ENCODE results near the gene BLM.

BLM gene

DNA sequence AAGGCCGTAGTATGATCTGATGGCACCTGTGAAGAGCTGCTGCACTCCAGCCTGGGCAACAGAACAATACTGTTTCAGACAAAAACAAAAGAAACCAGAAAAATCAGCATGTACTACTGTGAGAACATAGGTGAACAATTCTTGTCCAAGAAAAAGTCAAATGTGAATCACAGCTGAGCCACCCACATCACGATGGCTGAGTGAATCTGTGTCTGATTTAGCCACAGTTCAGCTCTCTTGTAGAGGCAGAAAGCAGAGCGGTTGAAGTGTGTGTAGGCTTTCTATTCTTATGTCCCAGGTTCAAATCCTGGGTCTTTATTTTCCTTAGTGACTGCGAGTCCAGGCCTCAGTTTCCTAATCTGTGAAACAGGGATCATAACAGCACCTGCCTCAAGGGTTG lies 146.8 kb downstream of the BLM start:
- H3K4me2 ChIP-seq = no peak overlapping the region
- H4K20me1 ChIP-seq (ENCODE audit: insufficient read depth) = no peaks in the 10 kb centered on the region

GRCh38 chr15:90864507-90864906 lies 147.4 kb downstream of the BLM start:
- Histone ChIP-seq H2AFZ (ENCODE audit: low read depth) (no peak overlapping the region), H3K27me3 (ENCODE audit: insufficient read depth, low read depth) (no peaks in the 10 kb centered on the region)
- no peak for TF ChIP-seq CTCF (conservative IDR thresholded peaks at IDR 0.05; ENCODE audit: low read depth, low read length)

More for the DNA sequence above, 146.8 kb downstream of the BLM start:
- no peaks in the 10 kb centered on the region for H3K27me3 ChIP-seq (ENCODE audit: insufficient read depth, low read depth)
- no peaks in the 10 kb centered on the region for H3K79me2 ChIP-seq (ENCODE audit: insufficient read depth, low read depth)
- H3K36me3 ChIP-seq (ENCODE audit: insufficient read depth) = no peaks in the 10 kb centered on the region
- H2AFZ ChIP-seq (ENCODE audit: low read depth) = no peak overlapping the region
- no peak overlapping the region for H3K27ac ChIP-seq
- H3K9ac ChIP-seq = no peak overlapping the region
- TF ChIP-seq CTCF (conservative IDR thresholded peaks at IDR 0.05; ENCODE audit: low read depth, low read length) = no peak
- H3K4me3 ChIP-seq (IDR thresholded peaks at IDR 0.05; ENCODE audit: insufficient read depth, low read depth, low read length) = no peak overlapping the region
- H3K4me1 ChIP-seq (ENCODE audit: low read depth, poor library complexity, severe bottlenecking) = peaks cover 3% of the 10 kb centered on the region

DNA sequence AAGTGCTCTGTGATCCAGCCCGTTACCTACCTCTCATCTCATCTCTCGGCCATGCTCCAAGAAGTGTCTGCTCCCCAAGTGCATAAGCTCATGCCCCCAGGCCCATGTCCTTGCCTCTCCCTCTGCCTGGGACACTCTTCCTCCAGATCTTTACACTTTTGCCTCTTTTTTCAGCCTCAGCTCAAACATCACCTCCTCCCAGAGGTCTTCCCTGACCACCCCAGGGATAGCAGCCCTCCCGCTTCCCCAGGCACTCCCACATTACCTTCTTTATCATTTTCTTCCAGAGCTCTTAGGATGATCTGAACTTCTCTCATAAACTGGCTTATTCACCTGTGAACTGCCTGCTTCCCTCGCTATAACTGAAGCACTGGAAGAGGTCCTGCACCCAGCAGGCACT lies 148.6 kb downstream of the BLM start:
- H3K4me1 ChIP-seq (ENCODE audit: low read depth, poor library complexity, severe bottlenecking) = peaks cover 21% of the 10 kb centered on the region

More at GRCh38 chr15:90864507-90864906, 147.4 kb downstream of the BLM start:
- H4K20me1 ChIP-seq (ENCODE audit: insufficient read depth) = no peaks in the 10 kb centered on the region
- no peaks in the 10 kb centered on the region for H3K36me3 ChIP-seq (ENCODE audit: insufficient read depth)
- H3K9ac ChIP-seq = no peak overlapping the region
- H3K27ac ChIP-seq = no peak overlapping the region
- no peaks in the 10 kb centered on the region for H3K79me2 ChIP-seq (ENCODE audit: insufficient read depth, low read depth)
- H3K4me3 ChIP-seq (IDR thresholded peaks at IDR 0.05; ENCODE audit: insufficient read depth, low read depth, low read length) = no peak overlapping the region
- peaks cover 9% of the 10 kb centered on the region for H3K4me1 ChIP-seq (ENCODE audit: low read depth, poor library complexity, severe bottlenecking)
- H3K4me2 ChIP-seq = no peak overlapping the region

More for the DNA sequence above, 148.6 kb downstream of the BLM start:
- TF ChIP-seq CTCF (conservative IDR thresholded peaks at IDR 0.05; ENCODE audit: low read depth, low read length) = no peak
- H3K79me2 ChIP-seq (ENCODE audit: insufficient read depth, low read depth) = no peaks in the 10 kb centered on the region
- H3K36me3 ChIP-seq (ENCODE audit: insufficient read depth) = no peaks in the 10 kb centered on the region
- H3K27ac ChIP-seq = no peak overlapping the region
- no peaks in the 10 kb centered on the region for H3K27me3 ChIP-seq (ENCODE audit: insufficient read depth, low read depth)
- H4K20me1 ChIP-seq (ENCODE audit: insufficient read depth) = no peaks in the 10 kb centered on the region
- no peak overlapping the region for H3K9ac ChIP-seq
- no peak overlapping the region for H3K4me3 ChIP-seq (IDR thresholded peaks at IDR 0.05; ENCODE audit: insufficient read depth, low read depth, low read length)
- H3K4me2 ChIP-seq = no peak overlapping the region
- H2AFZ ChIP-seq (ENCODE audit: low read depth) = no peak overlapping the region
